ENCODE measurements around the gene PUM1.

The PUM1 gene

DNA sequence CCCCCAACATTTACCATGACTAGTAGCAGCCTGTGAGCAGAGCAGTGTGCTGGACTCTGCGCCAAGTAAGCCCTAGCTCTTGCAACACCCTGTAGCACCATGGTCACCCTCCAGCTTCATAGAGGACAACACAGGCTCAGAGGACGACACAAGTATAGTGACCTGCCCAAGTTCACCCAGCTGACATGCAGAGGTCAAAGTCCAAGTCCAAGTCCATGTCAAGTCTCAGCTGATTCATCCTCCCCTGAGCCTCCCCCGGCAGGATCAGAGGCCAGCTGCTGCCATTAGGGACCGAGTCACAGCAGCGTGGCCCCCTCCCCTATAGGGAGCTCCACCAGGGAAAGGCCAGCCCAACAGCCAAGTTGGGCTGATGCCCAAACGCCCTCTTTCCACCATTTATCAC, 172.8 kb downstream of the PUM1 start:
- no peak for DNase-seq

DNA sequence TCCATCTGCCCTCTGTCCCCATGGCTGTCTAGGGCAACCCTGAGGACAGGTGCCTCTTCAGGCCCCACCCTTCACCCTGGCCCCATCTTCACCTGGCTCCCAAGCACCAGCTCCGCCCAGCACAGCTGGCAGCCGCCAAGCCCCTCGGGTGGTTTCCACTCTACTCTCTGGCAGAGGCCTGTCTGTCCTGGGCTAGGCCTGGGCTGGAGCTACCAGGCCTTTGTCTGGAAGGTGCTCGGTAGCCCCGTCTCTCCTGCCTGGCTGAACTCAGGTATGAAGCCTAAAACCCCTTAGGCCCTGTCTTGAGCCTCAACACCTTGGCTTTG, 174.3 kb downstream of the PUM1 start:
- no peak for DNase-seq

DNA sequence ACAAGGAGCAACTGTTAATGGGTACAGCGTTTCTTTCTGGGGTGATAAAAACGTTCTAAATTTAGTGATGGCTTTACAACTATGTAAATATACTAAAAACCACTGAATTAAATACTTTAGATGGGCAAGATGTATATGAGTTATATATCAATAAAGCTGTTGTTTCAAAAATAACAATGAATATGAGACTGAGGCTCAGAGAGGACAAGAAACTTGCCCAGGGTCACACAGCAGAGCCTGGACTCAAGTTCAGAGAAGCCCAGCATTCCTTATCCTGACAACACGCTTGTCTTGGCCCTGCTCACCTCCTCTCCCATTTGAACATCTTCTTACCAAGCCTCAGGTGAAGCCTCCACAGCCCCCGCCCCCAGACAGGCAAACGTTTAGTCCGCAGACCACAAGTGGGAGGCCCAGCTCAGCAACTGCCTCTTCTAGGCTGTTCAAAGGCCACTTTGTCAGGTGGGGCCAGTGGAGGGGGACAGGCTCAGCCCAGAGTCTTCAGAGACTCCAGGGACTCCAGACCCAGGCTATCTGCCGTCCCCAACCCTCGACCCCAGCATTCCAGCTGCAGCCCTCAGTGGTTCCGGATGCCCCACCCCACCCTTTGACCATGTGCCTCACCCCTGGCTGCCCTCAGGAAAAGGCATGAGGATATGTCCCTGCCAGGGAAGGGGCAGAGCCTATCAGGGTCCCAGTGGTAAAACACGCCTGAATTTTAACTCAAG, 174.9 kb downstream of the PUM1 start:
- no peak for DNase-seq

DNA sequence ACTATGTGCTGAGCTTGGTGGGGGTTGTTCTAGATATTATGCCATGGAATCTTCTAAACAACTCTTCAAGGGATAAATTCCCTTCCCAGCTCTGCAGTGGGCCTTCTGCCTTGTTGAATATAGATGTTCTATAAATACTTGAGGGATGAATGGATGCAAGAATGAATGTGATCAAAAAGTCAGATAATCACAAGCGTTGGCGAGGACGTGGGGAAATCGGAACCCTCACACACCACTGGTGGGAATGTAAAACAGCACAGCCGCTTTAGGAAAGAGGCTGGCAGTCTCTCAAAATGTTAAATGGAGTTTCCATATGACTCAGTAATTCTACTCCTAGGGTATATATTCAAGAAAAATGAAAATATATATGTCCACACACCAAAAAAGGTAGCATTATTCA, 176.0 kb downstream of the PUM1 start:
- no peak for DNase-seq

DNA sequence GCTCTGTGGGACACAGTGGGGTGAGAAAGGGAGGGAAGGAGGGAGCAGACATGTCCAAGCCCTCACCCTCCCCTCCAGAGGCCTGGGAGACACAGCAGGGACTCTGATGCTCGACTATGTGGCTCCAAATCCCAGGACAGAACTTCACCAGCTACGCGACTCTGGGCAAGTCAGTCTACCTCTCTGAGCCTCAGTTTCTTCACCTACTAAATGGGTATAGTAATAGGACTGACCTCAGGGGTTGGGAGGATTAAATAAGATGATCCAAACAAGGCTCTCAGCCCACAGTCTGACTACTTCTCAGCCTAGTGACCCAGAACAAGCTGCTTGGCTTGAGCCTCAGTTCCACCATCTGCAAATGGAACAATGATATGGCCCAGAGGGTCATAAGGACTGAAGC, 176.5 kb downstream of the PUM1 start:
- no peak for DNase-seq

DNA sequence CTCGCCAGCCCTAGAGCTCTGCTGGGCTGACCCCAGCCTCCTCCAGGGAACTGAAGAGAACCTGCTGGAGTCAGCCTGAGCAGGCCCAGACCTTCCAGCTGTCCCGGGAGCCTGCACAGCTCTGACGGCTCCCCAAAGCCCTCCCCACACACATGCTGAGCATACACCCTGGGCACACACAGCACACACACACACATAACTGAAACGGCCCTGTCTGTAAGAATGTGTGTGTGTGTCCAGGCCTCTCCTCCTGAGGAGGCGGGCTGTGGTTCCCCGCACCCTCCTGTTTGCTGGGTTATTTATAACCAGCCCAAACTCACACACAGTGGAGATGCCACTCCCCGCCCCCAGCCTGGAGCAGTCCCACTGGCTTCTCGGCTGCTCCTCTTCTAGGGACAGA, 177.1 kb downstream of the PUM1 start:
- DNase-seq = peak; percentile 55

DNA sequence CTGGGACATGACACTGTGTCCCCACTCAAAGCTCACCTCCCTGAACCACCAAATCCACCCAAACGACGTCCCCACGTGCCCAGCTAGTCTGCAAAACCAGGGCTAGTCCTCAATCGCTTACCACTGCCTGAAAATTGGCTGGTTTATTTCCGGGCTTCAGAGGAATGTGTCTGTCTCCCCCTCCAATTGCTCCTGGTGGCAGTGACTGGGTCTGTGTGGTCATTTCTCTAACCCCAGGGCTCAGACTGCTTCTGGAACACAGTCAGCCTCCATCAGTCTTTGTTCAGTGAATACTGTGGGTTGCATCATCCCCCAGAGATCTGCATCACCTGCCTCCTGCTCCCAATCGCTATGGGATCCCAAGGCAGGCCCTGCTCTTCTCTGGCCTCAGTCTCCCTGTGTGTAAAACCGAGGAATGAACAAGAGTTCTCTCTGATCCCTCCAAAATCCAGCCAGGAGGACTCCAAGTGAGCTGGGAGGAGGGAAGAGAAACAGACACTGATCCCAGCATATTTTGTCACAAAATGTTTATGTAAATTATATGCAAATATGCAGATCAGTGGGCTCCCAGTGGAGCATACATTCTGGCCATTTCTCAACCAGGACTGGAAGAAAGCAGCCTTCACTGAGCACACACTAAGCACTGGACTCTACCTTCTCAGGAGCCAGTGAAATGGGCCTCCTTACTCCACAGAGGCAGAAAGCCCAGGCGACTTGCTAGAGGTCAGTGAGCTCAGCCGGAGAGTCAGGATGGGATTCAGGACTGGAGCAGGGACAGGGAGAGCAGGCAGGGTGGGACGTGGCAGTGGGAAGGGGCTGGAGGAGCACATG, 177.8 kb downstream of the PUM1 start:
- no peak for DNase-seq

DNA sequence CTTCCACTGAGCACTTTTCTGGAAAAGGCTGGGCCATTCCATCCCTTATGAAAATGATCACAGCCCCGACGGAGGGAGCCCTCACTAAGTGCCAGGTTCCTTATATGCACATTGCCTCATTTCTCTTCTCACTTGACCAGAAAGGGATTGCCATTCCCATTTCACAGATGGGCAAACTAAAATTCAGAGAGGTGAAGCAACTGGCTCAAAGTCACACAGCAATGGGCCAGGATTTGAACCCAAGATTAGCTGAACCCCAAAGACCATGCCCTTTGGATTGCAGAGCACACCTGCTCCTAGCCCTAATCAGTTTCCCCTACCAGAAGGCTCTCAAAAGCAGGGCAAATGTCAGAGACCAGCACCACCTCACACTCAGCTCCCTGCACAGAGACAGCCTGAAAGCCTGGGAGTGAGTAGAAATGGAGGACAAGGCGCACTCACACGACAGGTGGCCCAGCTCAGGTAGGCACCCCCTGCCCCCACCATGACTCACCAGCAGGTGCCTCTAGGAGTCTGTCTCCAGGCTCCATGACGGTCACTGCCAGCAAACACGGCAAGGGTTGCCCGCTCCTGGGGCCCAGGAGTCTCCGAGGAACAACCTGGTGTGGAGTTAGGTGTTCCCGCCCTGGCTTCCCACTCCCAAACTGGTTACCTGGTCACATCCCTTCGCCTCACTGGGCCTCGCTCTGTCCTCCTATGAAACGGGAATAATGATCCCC, 178.6 kb downstream of the PUM1 start:
- no peak for DNase-seq

DNA sequence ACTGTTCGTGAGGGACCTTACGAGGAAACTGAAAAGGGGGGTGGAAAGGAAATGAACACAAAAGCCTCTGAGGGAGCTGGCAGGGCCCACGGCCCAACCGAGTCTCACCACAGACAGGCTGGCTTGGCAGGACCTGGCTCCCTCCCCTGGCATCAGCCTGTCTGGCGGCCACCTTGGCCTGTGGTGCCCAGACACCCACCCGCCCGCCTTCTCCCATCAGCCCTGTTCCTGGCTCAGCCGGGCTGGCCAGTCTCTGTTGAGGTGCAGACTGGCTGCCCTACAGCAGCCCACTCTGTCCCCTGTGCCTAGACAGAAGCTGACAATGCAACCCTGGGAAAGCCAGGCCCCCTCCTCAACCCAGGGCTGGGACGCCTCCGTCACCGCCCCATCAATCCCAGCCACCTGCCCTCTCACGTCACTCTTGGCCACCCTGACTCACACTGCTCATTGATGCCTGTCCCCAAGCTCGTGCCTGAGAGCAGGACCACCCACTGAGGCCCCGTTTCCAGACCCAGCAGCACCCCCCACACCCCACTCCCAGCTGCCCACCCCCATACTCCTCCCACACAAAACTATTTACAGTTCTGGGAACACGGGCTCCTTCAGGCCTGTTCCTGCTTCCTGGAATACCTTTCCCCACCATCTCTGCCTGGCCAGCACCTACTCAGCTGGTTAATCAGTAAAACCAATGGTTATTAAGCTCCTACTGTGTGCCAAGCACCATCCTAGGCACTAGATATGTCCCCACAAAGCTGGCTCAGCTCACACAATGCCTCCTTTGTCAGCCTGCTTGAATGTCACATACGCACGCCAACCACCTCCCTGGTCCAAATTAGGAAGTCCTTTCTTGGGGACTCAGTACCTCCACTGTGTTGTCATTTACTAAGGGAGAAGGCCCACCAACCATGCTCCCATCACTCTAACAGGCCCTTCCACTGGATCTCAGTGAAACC, 179.7 kb downstream of the PUM1 start:
- DNase-seq = no peak

DNA sequence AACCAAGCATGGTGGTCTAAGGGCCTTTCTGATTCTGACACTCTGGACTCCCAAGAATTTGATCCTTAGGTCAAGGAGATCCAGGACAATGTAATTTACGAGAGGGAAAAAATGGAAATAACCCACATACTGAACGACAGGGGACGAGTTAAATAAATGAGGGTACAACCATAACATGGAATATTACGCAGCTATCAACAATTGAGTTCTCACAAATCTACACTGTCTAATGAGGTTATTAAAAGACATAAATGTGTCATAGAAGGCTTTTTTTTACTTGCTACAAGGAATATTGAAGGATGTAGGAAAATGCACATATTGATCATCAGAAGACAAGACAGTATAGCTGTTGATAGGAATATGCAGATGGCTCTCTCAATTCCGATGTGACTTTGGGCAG, 180.8 kb downstream of the PUM1 start:
- no peak for DNase-seq

DNA sequence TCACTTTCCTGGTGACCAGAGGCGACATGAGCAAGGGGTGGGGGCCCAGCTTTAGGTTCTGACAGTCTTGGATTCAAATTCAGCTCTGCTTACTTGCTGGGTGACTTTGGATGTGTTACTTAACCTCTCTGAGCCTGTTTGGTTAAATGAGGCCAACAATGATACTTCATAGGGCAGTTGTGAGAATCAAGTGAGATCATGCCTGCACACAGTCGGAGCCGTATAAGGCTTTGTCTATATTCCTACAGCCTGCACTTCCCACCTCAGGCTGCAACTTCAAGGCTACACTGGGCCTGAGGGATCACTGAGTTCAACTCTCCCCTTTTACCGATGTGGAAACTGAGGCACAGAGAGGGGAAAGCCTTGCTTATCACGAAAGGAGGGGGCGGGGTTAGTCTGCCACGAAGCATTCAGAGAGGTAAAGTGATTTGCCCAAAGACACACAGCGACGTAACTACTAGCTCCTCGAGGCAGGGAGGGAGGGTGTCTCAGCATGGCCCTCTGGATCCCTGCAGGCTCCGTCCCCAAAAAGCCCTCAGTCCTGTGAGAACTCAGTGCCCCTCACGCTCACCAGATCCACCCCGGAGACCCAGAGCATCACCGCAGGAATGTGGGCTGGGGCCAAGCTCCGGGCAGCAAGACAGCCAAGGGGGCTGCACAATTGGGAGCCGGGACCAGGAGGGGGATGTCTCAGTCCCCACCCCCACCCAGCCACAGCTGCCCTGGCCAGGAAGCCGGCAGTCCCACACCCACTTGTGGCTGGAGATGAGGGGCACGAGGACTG, 181.9 kb downstream of the PUM1 start:
- DNase-seq = no peak

DNA sequence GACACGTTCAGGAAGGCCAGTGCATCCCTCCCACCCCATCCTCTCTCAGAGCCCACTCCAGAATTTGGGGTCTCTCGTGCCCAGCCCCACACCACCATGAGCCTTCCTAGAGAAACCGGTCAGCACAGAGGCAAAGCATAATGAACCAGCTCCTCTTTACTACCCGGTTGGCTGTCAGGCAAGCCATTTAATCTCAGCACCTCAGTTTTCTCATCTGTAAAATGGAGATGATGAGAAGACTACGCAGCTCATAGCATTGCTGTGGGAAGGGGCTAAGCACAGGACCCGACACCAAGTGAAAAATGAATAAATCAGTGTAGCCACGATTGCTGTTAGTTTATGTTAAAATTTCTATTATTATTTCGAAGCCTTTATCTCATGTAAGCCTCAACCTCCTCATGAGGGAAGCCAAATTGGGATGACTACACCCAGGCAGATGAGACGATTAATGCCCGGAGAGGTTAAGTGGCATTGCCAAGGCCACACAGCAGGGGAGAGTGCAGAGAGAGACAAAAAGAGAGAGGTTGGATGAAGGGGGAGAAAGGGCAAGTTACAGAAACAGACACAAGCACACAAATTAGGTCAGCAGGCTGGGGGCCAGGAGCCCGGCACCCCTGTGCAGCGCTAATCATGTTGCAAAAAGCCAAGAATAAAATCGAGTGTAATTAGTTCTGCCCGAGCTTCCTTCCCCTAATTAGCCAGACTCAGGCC, 182.7 kb downstream of the PUM1 start:
- no peak for DNase-seq

Measured in right kidney (tissue), 1 donor.